Trophoblast cell (in vitro differentiated cells and primary cell): ENCODE data around the gene AP5Z1.

Source experiments
- DNase-seq, 2 donors: peaks; one replicate each; pipeline ENCODE4 v3.0.0-alpha.2; 2016
- H2AFZ ChIP-seq: 2 replicates; pipeline ENCODE4 v1.6.1; 2013; ENCODE audit warnings: low read length, moderate library complexity, mild to moderate bottlenecking; ENCODE audit not compliant: insufficient read depth, poor library complexity
- H2AK5ac ChIP-seq: 2 replicates; pipeline ENCODE4 v1.6.1; 2013; ENCODE audit warnings: mild to moderate bottlenecking, low read length
- H2BK120ac ChIP-seq: 2 replicates; pipeline ENCODE4 v1.6.1; 2013; ENCODE audit warnings: low read length, mild to moderate bottlenecking, moderate library complexity; ENCODE audit not compliant: insufficient read depth, poor library complexity
- H2BK12ac ChIP-seq: 2 replicates; pipeline ENCODE4 v1.6.1; 2013; ENCODE audit warnings: mild to moderate bottlenecking, low read length, moderate library complexity
- H2BK5ac ChIP-seq: 2 replicates; pipeline ENCODE4 v1.6.1; 2013; ENCODE audit warnings: low read length, low read depth, moderate library complexity, mild to moderate bottlenecking; ENCODE audit not compliant: poor library complexity
- H3K14ac ChIP-seq: 2 replicates; pipeline ENCODE4 v1.6.1; 2013; ENCODE audit warnings: mild to moderate bottlenecking, low read length
- H3K18ac ChIP-seq: 2 replicates; pipeline ENCODE4 v1.6.1; 2013; ENCODE audit warnings: mild to moderate bottlenecking, low read length
- H3K23ac ChIP-seq: 2 replicates; pipeline ENCODE4 v1.6.1; 2013; ENCODE audit warnings: low read length
- H3K27ac ChIP-seq: 2 replicates; pipeline ENCODE4 v1.5.1; 2013; ENCODE audit warnings: low read depth, mild to moderate bottlenecking, inconsistent platforms, low read length, moderate library complexity
- H3K27me3 ChIP-seq: 2 replicates; pipeline ENCODE4 v1.6.1; 2013; ENCODE audit warnings: inconsistent platforms, mild to moderate bottlenecking, low read length, moderate library complexity; ENCODE audit not compliant: insufficient read depth
- H3K36me3 ChIP-seq, 2 experiments: 1 replicate in 1 of 2; 2 replicates in 1 of 2; pipeline ENCODE4 v1.6.1; 2013; ENCODE audit warnings: low read length in 2 of 2, mild to moderate bottlenecking in 2 of 2, moderate library complexity in 1 of 2; ENCODE audit not compliant: insufficient read depth in 2 of 2, control insufficient read depth in 1 of 2
- H3K4ac ChIP-seq: 2 replicates; pipeline ENCODE4 v1.6.1; 2013; ENCODE audit warnings: low read depth, mild to moderate bottlenecking, low read length, moderate library complexity
- H3K4me1 ChIP-seq, 2 experiments: 1 replicate in 1 of 2; 2 replicates in 1 of 2; pipeline ENCODE4 v1.6.1; 2013; ENCODE audit warnings: low read length in 2 of 2, mild to moderate bottlenecking in 2 of 2, moderate library complexity in 1 of 2; ENCODE audit not compliant: insufficient read depth in 2 of 2, control insufficient read depth in 1 of 2
- H3K4me2 ChIP-seq: 2 replicates; pipeline ENCODE4 v1.6.1; 2013; ENCODE audit warnings: inconsistent platforms, mild to moderate bottlenecking, low read length, moderate library complexity
- H3K4me3 ChIP-seq: 2 replicates; pipeline ENCODE4 v1.5.1; 2013; ENCODE audit warnings: mild to moderate bottlenecking, low read depth, low read length, inconsistent platforms
- H3K79me1 ChIP-seq: one replicate; pipeline ENCODE4 v1.6.1; 2013; ENCODE audit warnings: low read length
- H3K79me2 ChIP-seq: 2 replicates; pipeline ENCODE4 v1.6.1; 2013; ENCODE audit warnings: low read length, mild to moderate bottlenecking; ENCODE audit not compliant: control insufficient read depth, insufficient read depth, poor library complexity
- H3K9ac ChIP-seq: 2 replicates; pipeline ENCODE4 v1.6.1; 2013; ENCODE audit warnings: mild to moderate bottlenecking, low read length
- H3K9me3 ChIP-seq: 2 replicates; pipeline ENCODE4 v1.6.1; 2013; ENCODE audit warnings: low read depth, mild to moderate bottlenecking, control low read depth, inconsistent platforms, low read length; ENCODE audit not compliant: insufficient read depth
- H4K12ac ChIP-seq: 2 replicates; pipeline ENCODE4 v1.6.1; 2013; ENCODE audit warnings: low read depth, mild to moderate bottlenecking, low read length, moderate library complexity
- H4K8ac ChIP-seq: 2 replicates; pipeline ENCODE4 v1.6.1; 2013; ENCODE audit warnings: low read depth, mild to moderate bottlenecking, low read length, moderate library complexity
- H4K91ac ChIP-seq: one replicate; pipeline ENCODE4 v1.6.1; 2013; ENCODE audit warnings: low read depth, mild to moderate bottlenecking, low read length, moderate library complexity
- WGBS: extraction: QIAGEN DNeasy Blood & Tissue Kit; methylation state at CpG from one replicate; pipeline ENCODE4 v1.1.7; 2013; ENCODE audit warnings: missing lambda C conversion rate; ENCODE audit not compliant: insufficient read length, insufficient coverage; ENCODE audit errors: extremely low coverage; 5-methylcytosine and 5-hydroxymethylcytosine counted together

Gene AP5Z1

DNA sequence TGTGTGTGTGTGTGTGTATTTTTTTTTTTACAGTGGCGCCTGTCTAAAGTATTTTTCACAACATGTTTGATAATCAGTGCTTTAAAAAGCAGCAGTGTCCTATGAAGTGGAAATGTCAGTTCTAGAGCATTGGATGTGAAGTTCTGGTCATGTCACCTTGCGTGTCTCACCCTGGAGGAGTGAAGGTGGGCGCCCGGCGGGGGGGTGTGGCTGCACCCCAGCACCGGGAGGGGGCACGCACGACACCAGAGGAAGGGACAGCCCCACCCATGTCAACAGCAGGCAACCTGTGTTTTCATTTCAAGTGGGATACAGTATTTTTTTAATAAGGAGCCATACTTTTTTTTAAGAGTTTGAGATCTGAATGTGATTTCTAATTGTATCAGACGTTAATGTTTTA is 4.5 kb upstream of the AP5Z1 start:
- Histone ChIP-seq H2AFZ (no peak overlapping the region), H3K4me3 (no peak overlapping the region), H3K4ac (no peak overlapping the region), H3K4me2 (no peak overlapping the region), H3K9ac (no peak overlapping the region), H3K27me3 (no peaks in the 10 kb centered on the region), H3K18ac (no peak overlapping the region), H2BK5ac (no peak overlapping the region), H4K12ac (no peak overlapping the region), H4K91ac (no peak overlapping the region), H3K14ac (no peak overlapping the region), H3K36me3 (peaks cover 4 to 7% of the 10 kb centered on the region in 2 experiments), H3K9me3 (no peaks in the 10 kb centered on the region), H2BK12ac (no peak overlapping the region), H3K4me1 (peaks cover 4% of the 10 kb centered on the region in 2 experiments), H3K27ac (no peak overlapping the region), H3K79me2 (peaks cover 3% of the 10 kb centered on the region), H4K8ac (no peak overlapping the region), H3K23ac (no peak overlapping the region), H2BK120ac (no peak overlapping the region), H3K79me1 (peaks cover 7% of the 10 kb centered on the region), H2AK5ac (no peak overlapping the region)
- no CpG with 5 or more reads among the region's 9 CpGs for WGBS
- DNase-seq, result no peak

DNA sequence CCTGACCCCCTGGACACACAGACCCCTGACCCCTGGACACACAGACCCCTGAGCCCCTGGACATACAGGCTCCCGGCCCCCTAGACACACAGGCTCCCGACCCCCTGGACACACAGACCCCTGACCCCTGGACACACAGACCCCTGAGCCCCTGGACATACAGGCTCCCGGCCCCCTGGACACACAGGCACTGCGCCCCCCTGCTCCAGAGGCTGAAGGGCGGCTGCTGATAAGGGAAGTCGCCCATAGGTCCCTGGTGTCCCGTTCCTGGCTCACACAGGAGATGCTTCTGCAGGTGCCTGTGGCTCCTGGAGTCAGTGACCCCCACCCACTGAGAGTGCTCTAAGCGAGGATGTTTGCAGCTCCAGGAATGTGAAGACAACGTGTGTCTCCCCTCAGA is 3.7 kb upstream of the AP5Z1 start:
- Histone ChIP-seq H2BK12ac (no peak overlapping the region), H3K79me1 (peaks cover 9% of the 10 kb centered on the region), H3K4me1 (peaks cover 4 to 9% of the 10 kb centered on the region in 2 experiments), H3K9ac (no peak overlapping the region), H2AFZ (no peak overlapping the region), H3K18ac (no peak overlapping the region), H4K8ac (no peak overlapping the region), H3K27me3 (no peaks in the 10 kb centered on the region), H3K36me3 (peaks cover 4% of the 10 kb centered on the region in 2 experiments), H3K79me2 (peaks cover 7% of the 10 kb centered on the region), H4K91ac (no peak overlapping the region), H3K4ac (no peak overlapping the region), H4K12ac (no peak overlapping the region), H3K14ac (no peak overlapping the region), H3K23ac (no peak overlapping the region), H3K4me2 (no peak overlapping the region), H2AK5ac (no peak overlapping the region), H3K27ac (no peak overlapping the region), H3K4me3 (no peak overlapping the region), H3K9me3 (no peaks in the 10 kb centered on the region), H2BK120ac (no peak overlapping the region), H2BK5ac (no peak overlapping the region)
- no peak for DNase-seq
- WGBS, result no CpG with 5 or more reads among the region's 9 CpGs

DNA sequence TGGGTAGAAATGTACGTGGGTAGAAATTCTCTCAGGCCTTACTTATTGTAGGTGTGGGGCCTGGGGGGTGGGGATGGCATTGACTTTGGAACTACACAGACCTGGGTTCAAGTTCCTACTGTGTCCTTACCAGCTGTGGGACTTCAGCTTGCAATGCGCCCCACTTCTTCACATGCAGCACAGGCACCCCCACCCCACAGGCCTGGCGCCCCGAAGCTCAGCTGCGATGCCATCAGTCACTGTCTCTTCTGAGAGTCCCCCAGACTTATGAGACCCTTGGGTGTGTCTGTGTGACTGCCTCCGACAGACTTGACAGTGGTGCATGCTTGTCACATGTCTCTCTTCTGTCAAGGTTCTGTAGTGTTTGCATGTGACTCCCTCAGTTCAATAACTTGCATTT is 3.1 kb upstream of the AP5Z1 start:
- Histone ChIP-seq H3K27ac (no peak overlapping the region), H3K79me2 (peaks cover 7% of the 10 kb centered on the region), H3K4me2 (no peak overlapping the region), H2BK120ac (no peak overlapping the region), H2AFZ (no peak overlapping the region), H2BK12ac (no peak overlapping the region), H3K79me1 (peaks cover 9% of the 10 kb centered on the region), H3K18ac (no peak overlapping the region), H3K27me3 (no peaks in the 10 kb centered on the region), H3K4me1 (peaks cover 4 to 9% of the 10 kb centered on the region in 2 experiments), H4K12ac (no peak overlapping the region), H3K4me3 (no peak overlapping the region), H3K23ac (no peak overlapping the region), H4K91ac (no peak overlapping the region), H2AK5ac (no peak overlapping the region), H4K8ac (no peak overlapping the region), H3K9me3 (no peaks in the 10 kb centered on the region), H3K36me3 (peaks cover 2 to 4% of the 10 kb centered on the region in 2 experiments), H3K14ac (no peak overlapping the region), H3K4ac (no peak overlapping the region), H3K9ac (no peak overlapping the region), H2BK5ac (no peak overlapping the region)
- no peak for DNase-seq
- no CpG with 5 or more reads among the region's 6 CpGs for WGBS

DNA sequence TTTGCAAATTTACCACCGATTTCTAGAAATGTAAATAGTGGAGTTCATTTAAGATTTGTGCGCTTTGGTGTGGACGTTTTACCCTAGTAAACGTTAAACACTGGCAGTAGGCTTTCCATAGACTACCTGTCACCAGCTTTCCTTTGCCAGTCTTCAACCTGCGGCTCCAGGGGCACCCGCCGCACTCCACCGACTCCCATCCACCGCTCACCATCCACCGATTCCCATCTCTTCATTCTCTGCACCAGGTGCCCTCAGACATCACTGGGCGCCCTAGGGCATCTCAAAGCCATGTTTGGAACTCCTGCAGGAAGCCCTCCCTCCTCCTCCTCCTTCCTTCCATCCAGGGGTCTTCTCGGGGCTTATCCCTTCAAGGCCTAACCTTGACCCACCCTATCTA is 1.4 kb upstream of the AP5Z1 start:
- H3K18ac ChIP-seq, result no peak overlapping the region
- H2AFZ ChIP-seq, result no peak overlapping the region
- no peak overlapping the region for H3K23ac ChIP-seq
- peaks cover 9% of the 10 kb centered on the region for H3K79me1 ChIP-seq
- no peak overlapping the region for H4K91ac ChIP-seq
- DNase-seq, result no peak
- H3K4me2 ChIP-seq, result no peak overlapping the region
- H3K14ac ChIP-seq, result no peak overlapping the region
- peaks cover 2 to 4% of the 10 kb centered on the region in 2 experiments for H3K36me3 ChIP-seq
- H4K12ac ChIP-seq, result no peak overlapping the region
- 100% methylated on average over 3 of the region's 12 CpGs for WGBS
- no peaks in the 10 kb centered on the region for H3K9me3 ChIP-seq
- H3K27me3 ChIP-seq, result no peaks in the 10 kb centered on the region
- no peak overlapping the region for H3K4ac ChIP-seq
- no peak overlapping the region for H3K4me3 ChIP-seq
- H3K4me1 ChIP-seq, result peaks cover 4 to 9% of the 10 kb centered on the region in 2 experiments
- H2BK12ac ChIP-seq, result no peak overlapping the region
- no peak overlapping the region for H3K27ac ChIP-seq
- no peak overlapping the region for H2BK5ac ChIP-seq
- no peak overlapping the region for H4K8ac ChIP-seq
- H2BK120ac ChIP-seq, result no peak overlapping the region
- no peak overlapping the region for H3K9ac ChIP-seq
- no peak overlapping the region for H2AK5ac ChIP-seq
- H3K79me2 ChIP-seq, result peaks cover 9% of the 10 kb centered on the region
